H9 (cell line): ENCODE measurements around the gene GPM6B. TPM values are rescaled to one million over a fixed set of nuclear protein-coding genes. Genes with fewer than 3 reads are reported as not detected.

ENCODE experiments used
- DNase-seq: peaks from one replicate; pipeline ENCODE4 v3.0.0-alpha.2; 2017
- H2AFZ ChIP-seq: one replicate; pipeline ENCODE4 v1.6.1; 2013; ENCODE audit warnings: mild to moderate bottlenecking, low read length, control low read depth, moderate library complexity
- H2AK5ac ChIP-seq: 2 replicates; pipeline ENCODE4 v1.6.1; 2013; ENCODE audit warnings: low read length, control low read depth, mixed read lengths; ENCODE audit not compliant: insufficient read length
- H2BK120ac ChIP-seq: one replicate; pipeline ENCODE4 v1.6.1; 2013; ENCODE audit warnings: low read depth, mild to moderate bottlenecking, low read length, control low read depth, inconsistent platforms; ENCODE audit not compliant: poor library complexity, severe bottlenecking
- H2BK12ac ChIP-seq: 2 replicates; pipeline ENCODE4 v1.6.1; 2013; ENCODE audit warnings: low read length, control low read depth, mixed read lengths, low read depth; ENCODE audit not compliant: insufficient read length
- H2BK15ac ChIP-seq: 2 replicates; pipeline ENCODE4 v1.6.1; 2013; ENCODE audit warnings: low read depth, low read length, control low read depth
- H2BK20ac ChIP-seq: one replicate; pipeline ENCODE4 v1.6.1; 2013; ENCODE audit warnings: low read depth, mild to moderate bottlenecking, low read length, control low read depth, inconsistent platforms; ENCODE audit not compliant: poor library complexity, severe bottlenecking
- H2BK5ac ChIP-seq: 2 replicates; pipeline ENCODE4 v1.6.1; 2013; ENCODE audit warnings: low read length, control low read depth, mixed read lengths; ENCODE audit not compliant: insufficient read length
- H3K14ac ChIP-seq: 2 replicates; pipeline ENCODE4 v1.6.1; 2013; ENCODE audit warnings: low read length, control low read depth; ENCODE audit not compliant: insufficient read depth
- H3K18ac ChIP-seq: 2 replicates; pipeline ENCODE4 v1.6.1; 2013; ENCODE audit warnings: low read depth, mild to moderate bottlenecking, mixed read lengths, low read length, control low read depth; ENCODE audit not compliant: insufficient read length
- H3K23ac ChIP-seq: 2 replicates; pipeline ENCODE4 v1.6.1; 2013; ENCODE audit warnings: low read length, control low read depth, mixed read lengths, low read depth; ENCODE audit not compliant: insufficient read length
- H3K23me2 ChIP-seq: 2 replicates; pipeline ENCODE4 v1.6.1; 2013; ENCODE audit warnings: low read depth, mild to moderate bottlenecking, mixed read lengths, low read length, control low read depth; ENCODE audit not compliant: insufficient read length, poor library complexity, severe bottlenecking
- H3K27ac ChIP-seq: 2 replicates; pipeline ENCODE4 v1.5.1; 2013; ENCODE audit warnings: low read length, control low read depth, mixed read lengths, low read depth; ENCODE audit not compliant: insufficient read length
- H3K27me3 ChIP-seq: 2 replicates; pipeline ENCODE4 v1.6.1; 2013; ENCODE audit warnings: low read length, control low read depth, inconsistent platforms; ENCODE audit not compliant: insufficient read depth
- H3K4ac ChIP-seq: 2 replicates; pipeline ENCODE4 v1.6.1; 2013; ENCODE audit warnings: low read depth, mild to moderate bottlenecking, control low read depth, inconsistent platforms, low read length, moderate library complexity
- H3K4me1 ChIP-seq: 2 replicates; pipeline ENCODE4 v1.6.1; 2013; ENCODE audit warnings: low read length, control low read depth, inconsistent platforms; ENCODE audit not compliant: insufficient read depth
- H3K4me2 ChIP-seq: 2 replicates; pipeline ENCODE4 v1.6.1; 2013; ENCODE audit warnings: low read length, control low read depth, mixed read lengths; ENCODE audit not compliant: insufficient read length, insufficient read depth
- H3K56ac ChIP-seq: 2 replicates; pipeline ENCODE4 v1.6.1; 2013; ENCODE audit warnings: low read depth, mild to moderate bottlenecking, mixed read lengths, low read length, control low read depth; ENCODE audit not compliant: insufficient read length
- H3K79me1 ChIP-seq: 2 replicates; pipeline ENCODE4 v1.6.1; 2013; ENCODE audit warnings: low read depth, mild to moderate bottlenecking, moderate library complexity, low read length, control low read depth, inconsistent platforms; ENCODE audit not compliant: insufficient read depth, poor library complexity, severe bottlenecking
- H3K79me2 ChIP-seq: 2 replicates; pipeline ENCODE4 v1.6.1; 2013; ENCODE audit warnings: low read length, control low read depth, inconsistent platforms; ENCODE audit not compliant: insufficient read depth
- H3K9ac ChIP-seq: 2 replicates; pipeline ENCODE4 v1.6.1; 2013; ENCODE audit warnings: low read length, control low read depth, mixed read lengths; ENCODE audit not compliant: insufficient read length; ENCODE audit errors: extremely low read depth
- H3K9me3 ChIP-seq: one replicate; pipeline ENCODE4 v1.6.1; 2013; ENCODE audit warnings: low read depth, low read length, inconsistent platforms; ENCODE audit not compliant: control insufficient read depth
- H3T11ph ChIP-seq: one replicate; pipeline ENCODE4 v1.6.1; 2013; ENCODE audit warnings: mild to moderate bottlenecking, low read length, control low read depth, inconsistent platforms
- H4K20me1 ChIP-seq: one replicate; pipeline ENCODE4 v1.6.1; 2013; ENCODE audit not compliant: control insufficient read depth, insufficient read length, insufficient read depth
- H4K5ac ChIP-seq: 2 replicates; pipeline ENCODE4 v1.6.1; 2013; ENCODE audit warnings: low read depth, mild to moderate bottlenecking, mixed read lengths, low read length, control low read depth; ENCODE audit not compliant: insufficient read length
- H4K8ac ChIP-seq: replicated peaks from 2 replicates; pipeline ENCODE4 v1.6.1; 2013; ENCODE audit warnings: low read length, control low read depth, mixed read lengths, low read depth; ENCODE audit not compliant: insufficient read length
- H4K91ac ChIP-seq: 2 replicates; pipeline ENCODE4 v1.6.1; 2013; ENCODE audit warnings: low read depth, mild to moderate bottlenecking, moderate library complexity, mixed read lengths, low read length, control low read depth; ENCODE audit not compliant: insufficient read length
- H3K27ac Mint-ChIP-seq, 3 experiments: 2 replicates in 2 of 3; 3 replicates in 1 of 3; pipeline ENCODE4 v1.8.0; 2020 to 2021; ENCODE audit warnings: mixed read lengths in 3 of 3, mild to moderate bottlenecking in 1 of 3, moderate library complexity in 1 of 3
- H3K27me3 Mint-ChIP-seq: 2 replicates; pipeline ENCODE4 v1.8.0; 2021; ENCODE audit warnings: low read depth, mild to moderate bottlenecking, moderate library complexity, mixed read lengths
- H3K36me3 Mint-ChIP-seq, 3 experiments: 2 replicates in 2 of 3; 3 replicates in 1 of 3; pipeline ENCODE4 v1.8.0; 2020 to 2021; ENCODE audit warnings: low read depth in 3 of 3, mixed read lengths in 3 of 3; ENCODE audit not compliant: insufficient read depth in 1 of 3
- H3K4me1 Mint-ChIP-seq, 2 experiments: 2 replicates each; pipeline ENCODE4 v1.8.0; 2020; ENCODE audit warnings: mixed read lengths in 2 of 2
- H3K4me3 Mint-ChIP-seq, 2 experiments: 2 replicates in 1 of 2; 3 replicates in 1 of 2; pipeline ENCODE4 v1.8.0; 2020 to 2021; ENCODE audit warnings: mild to moderate bottlenecking in 2 of 2, mixed read lengths in 2 of 2, moderate library complexity in 1 of 2
- H3K9me3 Mint-ChIP-seq, 2 experiments: 2 replicates in 1 of 2; 3 replicates in 1 of 2; pipeline ENCODE4 v1.8.0; 2020; ENCODE audit warnings: mild to moderate bottlenecking in 2 of 2, mixed read lengths in 2 of 2, moderate library complexity in 1 of 2
- CTCF ChIP-seq: fragments of 200-600 bp; sonication (generic); conservative IDR thresholded peaks from 3 replicates; pipeline ENCODE4 v1.8.0; 2021; ENCODE audit warnings: antibody characterized with exemption, mild to moderate bottlenecking
- WGBS: extraction: QIAGEN DNeasy Blood & Tissue Kit; methylation state at CpG from one replicate; pipeline ENCODE4 v1.1.7; 2013; ENCODE audit warnings: missing lambda C conversion rate, low lambda C conversion rate, mixed read lengths; ENCODE audit not compliant: insufficient read length; ENCODE audit errors: extremely low coverage; 5-methylcytosine and 5-hydroxymethylcytosine counted together
- total RNA-seq: library from RNA; stranded (reverse); gene quantifications from 2 replicates; pipeline ENCODE4 v1.2.1, GENCODE V29; 2021

GPM6B gene
- total RNA-seq, 1 experiment from 2014 or later: 73.9 TPM

GRCh38 chrX:13748486-13748885 is 68.4 kb downstream of the GPM6B start:
- Histone ChIP-seq H3K23me2 (no peaks in the 10 kb centered on the region), H3K23ac (no peak overlapping the region), H3K9me3 (no peaks in the 10 kb centered on the region), H3K56ac (no peak overlapping the region), H4K20me1 (no peaks in the 10 kb centered on the region), H3K79me1 (no peaks in the 10 kb centered on the region), H2AFZ (no peak overlapping the region), H3K27ac (no peak overlapping the region), H4K5ac (no peak overlapping the region), H4K8ac (no peak overlapping the region), H3K27me3 (no peaks in the 10 kb centered on the region), H3K14ac (no peak overlapping the region), H2BK120ac (no peak overlapping the region), H3K4me2 (no peak overlapping the region), H4K91ac (no peak overlapping the region), H3K18ac (no peak overlapping the region), H3T11ph (no peak overlapping the region), H2BK5ac (no peak overlapping the region), H2BK12ac (no peak overlapping the region), H3K4me1 (no peaks in the 10 kb centered on the region), H2BK15ac (no peak overlapping the region), H3K4ac (no peak overlapping the region), H2AK5ac (no peak overlapping the region), H3K9ac (no peak overlapping the region), H3K79me2 (0 out of 2 replicates have a peak, but pooled peaks cover 2% of the 10 kb centered on the region), H2BK20ac (no peak overlapping the region)
- no CpG with 5 or more reads among the region's 3 CpGs for WGBS
- no peak for TF ChIP-seq CTCF
- no peak overlapping the region for H3K4me3 Mint-ChIP-seq
- H3K9me3 Mint-ChIP-seq: peaks cover 22 to 44% of the 10 kb centered on the region in 2 experiments
- no peak overlapping the region for H3K27ac Mint-ChIP-seq
- H3K4me1 Mint-ChIP-seq: no peaks in the 10 kb centered on the region
- DNase-seq: no peak
- H3K36me3 Mint-ChIP-seq: peaks cover 9 to 72% (median 47%) of the 10 kb centered on the region in 3 experiments; a peak in 6 of 7 replicates
- no peaks in the 10 kb centered on the region for H3K27me3 Mint-ChIP-seq
